NAMALWA (cell line): ENCODE measurements around the gene TSSK3.

Source experiments
- DNase-seq: peaks from one replicate; pipeline ENCODE4 v3.0.0-alpha.2; 2015; ENCODE audit warnings: low spot score

The TSSK3 gene

DNA sequence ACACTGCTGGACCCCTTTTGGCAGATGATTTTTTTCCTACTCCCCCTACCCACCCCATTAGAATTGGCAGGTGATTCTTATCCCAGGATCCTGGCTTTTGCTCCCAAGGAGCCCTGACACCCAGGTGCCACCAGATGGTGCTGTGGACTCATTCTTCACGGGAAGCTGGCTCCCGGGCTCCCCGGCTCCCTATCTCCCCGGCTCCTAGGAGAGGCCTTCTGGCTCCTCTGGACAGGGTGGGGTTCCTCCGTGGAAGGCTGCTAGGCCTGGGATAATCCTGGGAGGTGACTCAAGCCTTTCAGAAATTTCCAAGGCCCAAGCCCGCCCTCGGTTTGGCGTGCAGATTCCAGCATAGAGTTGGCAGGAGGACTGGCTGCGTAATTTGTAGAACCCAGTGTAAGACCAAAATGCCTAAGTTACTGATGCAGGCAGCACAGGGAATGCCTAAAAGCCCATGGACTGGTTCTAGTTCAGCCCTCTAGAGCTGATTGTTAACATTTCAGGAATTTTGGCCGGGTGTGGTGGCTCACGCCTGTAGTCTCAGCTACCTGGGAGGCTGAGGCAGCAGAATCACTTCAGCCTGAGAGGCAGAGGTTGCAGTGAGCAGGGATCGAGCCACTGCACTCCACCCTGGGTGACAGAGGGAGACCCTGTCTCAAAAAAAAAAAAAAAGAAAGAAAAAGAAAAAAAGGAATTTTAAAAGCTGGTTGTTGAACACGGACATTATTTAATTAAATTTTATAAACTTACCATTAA, 38.7 kb downstream of the TSSK3 start:
- DNase-seq: peak; percentile 59

DNA sequence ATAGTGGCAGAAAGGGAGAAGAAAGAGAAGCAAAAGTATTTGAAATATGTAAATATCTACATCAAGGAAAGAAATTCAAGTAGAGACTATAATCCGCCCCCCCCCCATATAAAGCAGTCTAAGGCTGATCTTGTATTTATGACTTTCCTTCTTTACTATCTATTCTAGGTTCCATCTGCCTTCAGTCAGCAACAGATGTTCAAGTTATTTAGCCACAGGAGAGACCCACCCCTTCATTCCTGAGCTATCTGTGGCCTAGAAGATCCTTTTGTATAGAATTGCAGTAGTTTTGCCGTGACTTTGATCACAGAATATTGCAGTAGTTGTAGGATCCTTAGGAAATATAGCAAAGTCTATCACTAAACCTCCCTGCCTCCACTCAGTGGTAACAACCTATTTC, 42.6 kb downstream of the TSSK3 start:
- DNase-seq: no peak

GRCh38 chr1:32405672-32406467, 43.5 kb downstream of the TSSK3 start:
- DNase-seq: no peak

DNA sequence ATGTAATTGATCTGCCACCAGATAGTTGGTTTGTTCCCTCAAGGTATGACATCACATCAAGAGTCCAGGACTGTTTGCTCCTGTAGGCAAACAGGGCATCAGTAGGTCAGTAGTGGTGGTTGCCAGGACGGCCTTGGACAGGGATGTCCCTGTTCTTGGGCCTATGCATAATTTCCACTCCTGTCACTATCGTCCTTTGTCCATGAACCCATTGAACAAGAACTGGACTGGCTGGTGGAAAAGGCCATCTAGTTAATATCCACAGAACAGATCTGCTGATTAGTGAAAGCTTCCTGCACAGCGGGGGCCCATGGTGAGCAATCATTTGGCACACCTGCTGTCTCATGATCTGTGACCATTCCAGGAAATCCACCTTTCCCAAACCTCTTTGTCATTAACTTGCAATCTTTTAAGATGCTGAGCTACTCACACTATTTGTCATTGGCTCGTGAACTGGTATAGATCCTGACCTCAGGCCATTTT, 44.3 kb downstream of the TSSK3 start:
- no peak for DNase-seq

- DNase-seq: no peak
Observed at GRCh38 chr1:32411261-32411660, 48.9 kb downstream of the TSSK3 start.

DNA sequence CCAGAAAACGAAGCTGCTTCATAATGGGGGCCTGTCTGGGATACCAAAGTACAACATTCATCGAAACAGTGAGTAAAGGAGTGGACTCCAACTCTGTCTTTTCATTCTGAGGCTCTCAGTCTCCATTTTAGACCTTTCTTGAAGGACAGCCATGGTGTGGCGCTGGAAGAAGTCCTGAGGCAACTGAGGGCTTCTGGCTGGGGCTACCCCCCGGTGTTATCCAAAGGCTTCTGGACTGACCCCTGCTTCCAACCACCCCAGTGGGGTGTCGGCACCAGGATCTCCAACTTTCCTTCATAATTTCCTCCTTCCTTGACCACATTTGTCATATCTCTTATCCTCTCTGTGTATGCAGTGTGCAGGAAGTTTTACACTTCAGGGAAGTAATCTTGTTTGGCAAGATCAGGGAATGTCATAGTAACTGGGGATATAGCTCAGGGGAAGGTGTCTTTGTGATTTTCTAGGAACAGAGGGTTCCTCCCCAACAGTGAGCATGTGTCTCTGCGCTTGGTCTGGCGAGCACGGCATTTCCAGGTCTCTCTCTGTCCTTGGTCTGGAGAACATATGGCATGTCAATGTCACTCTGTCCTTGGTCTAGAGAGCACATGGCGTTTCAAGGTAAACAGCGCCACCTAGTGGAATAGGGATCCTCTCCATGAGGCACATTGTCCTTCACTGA, 51.3 kb downstream of the TSSK3 start:
- DNase-seq: peak; percentile 92
